GM12878 (cell line): ENCODE results near the gene KCNAB3. TPM values are rescaled to one million over a fixed set of nuclear protein-coding genes. Genes with fewer than 3 reads are reported as not detected.

Source experiments
- polyA plus RNA-seq, 11 experiments: library from polyadenylated mRNA; depleted of rRNA in 4 of 11; unstranded in 6 of 11; stranded (reverse) in 5 of 11; fragments of >200 nt; fragmentation: Nextera tagmentation in 4 of 11; fragmentation: Illumina TruSeq in 1 of 11; extraction: Ambion mirVana in 4 of 11; extraction: Trizol in 1 of 11; gene quantifications; 1 replicate in 1 of 11; 2 replicates in 10 of 11; pipeline versions ENCODE4 v1.2.1 to v1.2.3, GENCODE V29; 2011 to 2016; ENCODE audit warnings: inconsistent platforms in 2 of 11, missing spikeins in 2 of 11, low read depth in 1 of 11
- small RNA-seq: library from RNA; depleted of rRNA; stranded (forward); fragments of <200 nt; gene quantifications from one replicate; pipeline ENCODE3, GENCODE V24; 2014
- total RNA-seq, 4 experiments: library from RNA; depleted of rRNA in 3 of 4; stranded (reverse); fragments of >200 nt in 3 of 4; fragmentation: Illumina TruSeq in 1 of 4; extraction: Trizol in 1 of 4; gene quantifications; 2 replicates each; pipeline versions ENCODE4 v1.2.1 to v1.2.3, GENCODE V29; 2013 to 2021

The KCNAB3 gene
- total and polyA plus RNA-seq, 10 of the 15 experiments (the other 5 are each of a cell fraction or from before 2014, with no cell fraction given): 0.22 to 7.9 (median 1.8) TPM

Small RNAs within 50 kb of the gene (small RNA-seq; reads per million reads assigned to genes)
- 0.20 reads per million for gene SCARNA21

Other genes with a start within 250 kb of the KCNAB3 start
Only the 7 nearest of the 20 such genes appear.
- gene NAA38, start 72.3 kb downstream of the KCNAB3 start, total RNA-seq (2014; rRNA removed): 197 and 248 TPM in 2 replicates
- 98.5 and 108 TPM in 2 replicates for gene NAA38, start 72.3 kb downstream of the KCNAB3 start, total RNA-seq (2014; rRNA removed; fragmentation: Illumina TruSeq; extraction: Trizol)
- 112 and 116 TPM in 2 replicates for gene NAA38, start 72.3 kb downstream of the KCNAB3 start, total RNA-seq (2021)
- 28.4 and 82.1 TPM in 2 replicates for gene NAA38, start 72.3 kb downstream of the KCNAB3 start, polyA plus RNA-seq (2011; rRNA removed)
- gene NAA38, start 72.3 kb downstream of the KCNAB3 start, polyA plus RNA-seq (2014; fragmentation: Illumina TruSeq; extraction: Trizol): 2.7 and 31.5 TPM in 2 replicates
- gene NAA38, start 72.3 kb downstream of the KCNAB3 start, polyA plus RNA-seq (2014; fragmentation: Nextera tagmentation; extraction: Ambion mirVana): 100 to 1,000 TPM; 206 to 231 TPM
- gene NAA38, start 72.3 kb downstream of the KCNAB3 start, polyA plus RNA-seq (2014; rRNA removed): 223 and 292 TPM in 2 replicates
- 100 to 1,000 TPM; 323 to 337 TPM for gene NAA38, start 72.3 kb downstream of the KCNAB3 start, polyA plus RNA-seq (2016; fragmentation: Nextera tagmentation; extraction: Ambion mirVana)
- 6.8 and 8.4 TPM in 2 replicates for gene CYB5D1, start 71.9 kb downstream of the KCNAB3 start, total RNA-seq (2014; rRNA removed)
- 5.8 and 6.6 TPM in 2 replicates for gene CYB5D1, start 71.9 kb downstream of the KCNAB3 start, total RNA-seq (2014; rRNA removed; fragmentation: Illumina TruSeq; extraction: Trizol)
- 7.7 and 7.9 TPM in 2 replicates for gene CYB5D1, start 71.9 kb downstream of the KCNAB3 start, total RNA-seq (2021)
- gene CYB5D1, start 71.9 kb downstream of the KCNAB3 start, polyA plus RNA-seq (2011; rRNA removed): 6.1 and 7.3 TPM in 2 replicates
- 8.7 and 10.7 TPM in 2 replicates for gene CYB5D1, start 71.9 kb downstream of the KCNAB3 start, polyA plus RNA-seq (2014; fragmentation: Illumina TruSeq; extraction: Trizol)
- gene CYB5D1, start 71.9 kb downstream of the KCNAB3 start, polyA plus RNA-seq (2014; fragmentation: Nextera tagmentation; extraction: Ambion mirVana): 1 to 10 TPM; 1.6 TPM
- gene CYB5D1, start 71.9 kb downstream of the KCNAB3 start, polyA plus RNA-seq (2014; rRNA removed): 6.9 and 8.1 TPM in 2 replicates
- 1 to 10 TPM; 4.3 to 5.0 TPM for gene CYB5D1, start 71.9 kb downstream of the KCNAB3 start, polyA plus RNA-seq (2016; fragmentation: Nextera tagmentation; extraction: Ambion mirVana)
- gene CHD3, start 41.1 kb downstream of the KCNAB3 start, total RNA-seq (2014; rRNA removed): 53.9 and 58.8 TPM in 2 replicates
- 36.8 and 37.4 TPM in 2 replicates for gene CHD3, start 41.1 kb downstream of the KCNAB3 start, total RNA-seq (2014; rRNA removed; fragmentation: Illumina TruSeq; extraction: Trizol)
- 77.5 and 86.8 TPM in 2 replicates for gene CHD3, start 41.1 kb downstream of the KCNAB3 start, total RNA-seq (2021)
- gene CHD3, start 41.1 kb downstream of the KCNAB3 start, polyA plus RNA-seq (2011; rRNA removed): 32.2 and 40.8 TPM in 2 replicates
- gene CHD3, start 41.1 kb downstream of the KCNAB3 start, polyA plus RNA-seq (2014; fragmentation: Illumina TruSeq; extraction: Trizol): 53.9 and 56.1 TPM in 2 replicates
- 1 to 10 TPM; 1.4 to 3.3 TPM for gene CHD3, start 41.1 kb downstream of the KCNAB3 start, polyA plus RNA-seq (2014; fragmentation: Nextera tagmentation; extraction: Ambion mirVana)
- 55.1 and 69.0 TPM in 2 replicates for gene CHD3, start 41.1 kb downstream of the KCNAB3 start, polyA plus RNA-seq (2014; rRNA removed)
- gene CHD3, start 41.1 kb downstream of the KCNAB3 start, polyA plus RNA-seq (2016; fragmentation: Nextera tagmentation; extraction: Ambion mirVana): 10 to 100 TPM; 13.2 to 14.4 TPM
- 1.0 and 1.3 TPM in 2 replicates for gene RNF227, start 13.6 kb downstream of the KCNAB3 start, total RNA-seq (2014; rRNA removed)
- 1.0 and 1.3 TPM in 2 replicates for gene RNF227, start 13.6 kb downstream of the KCNAB3 start, total RNA-seq (2014; rRNA removed; fragmentation: Illumina TruSeq; extraction: Trizol)
- gene RNF227, start 13.6 kb downstream of the KCNAB3 start, total RNA-seq (2021): 0.90 and 1.6 TPM in 2 replicates
- 2.8 and 3.5 TPM in 2 replicates for gene RNF227, start 13.6 kb downstream of the KCNAB3 start, polyA plus RNA-seq (2011; rRNA removed)
- gene RNF227, start 13.6 kb downstream of the KCNAB3 start, polyA plus RNA-seq (2014; fragmentation: Illumina TruSeq; extraction: Trizol): 1.1 and 1.5 TPM in 2 replicates
- gene RNF227, start 13.6 kb downstream of the KCNAB3 start, polyA plus RNA-seq (2014; fragmentation: Nextera tagmentation; extraction: Ambion mirVana): under 1 TPM; 0.49 to 0.87 TPM
- gene RNF227, start 13.6 kb downstream of the KCNAB3 start, polyA plus RNA-seq (2014; rRNA removed): 1.7 and 5.0 TPM in 2 replicates
- 1 to 10 TPM; 1.2 to 2.4 TPM for gene RNF227, start 13.6 kb downstream of the KCNAB3 start, polyA plus RNA-seq (2016; fragmentation: Nextera tagmentation; extraction: Ambion mirVana)
- 42.3 and 46.4 TPM in 2 replicates for gene TRAPPC1, start 2.1 kb upstream of the KCNAB3 start, total RNA-seq (2014; rRNA removed)
- 28.7 and 31.3 TPM in 2 replicates for gene TRAPPC1, start 2.1 kb upstream of the KCNAB3 start, total RNA-seq (2014; rRNA removed; fragmentation: Illumina TruSeq; extraction: Trizol)
- 173 and 193 TPM in 2 replicates for gene TRAPPC1, start 2.1 kb upstream of the KCNAB3 start, total RNA-seq (2021)
- 78.6 and 93.1 TPM in 2 replicates for gene TRAPPC1, start 2.1 kb upstream of the KCNAB3 start, polyA plus RNA-seq (2011; rRNA removed)
- gene TRAPPC1, start 2.1 kb upstream of the KCNAB3 start, polyA plus RNA-seq (2014; fragmentation: Illumina TruSeq; extraction: Trizol): 197 and 224 TPM in 2 replicates
- gene TRAPPC1, start 2.1 kb upstream of the KCNAB3 start, polyA plus RNA-seq (2014; fragmentation: Nextera tagmentation; extraction: Ambion mirVana): 100 to 1,000 TPM in 1 of 2 experiments, 10 to 100 TPM in 1; 95.5 to 113 TPM
- 156 and 166 TPM in 2 replicates for gene TRAPPC1, start 2.1 kb upstream of the KCNAB3 start, polyA plus RNA-seq (2014; rRNA removed)
- 100 to 1,000 TPM; 298 to 306 TPM for gene TRAPPC1, start 2.1 kb upstream of the KCNAB3 start, polyA plus RNA-seq (2016; fragmentation: Nextera tagmentation; extraction: Ambion mirVana)
- 19.8 and 21.6 TPM in 2 replicates for gene CNTROB, start 2.4 kb upstream of the KCNAB3 start, total RNA-seq (2014; rRNA removed)
- 19.0 and 21.2 TPM in 2 replicates for gene CNTROB, start 2.4 kb upstream of the KCNAB3 start, total RNA-seq (2014; rRNA removed; fragmentation: Illumina TruSeq; extraction: Trizol)
- gene CNTROB, start 2.4 kb upstream of the KCNAB3 start, total RNA-seq (2021): 29.7 and 31.1 TPM in 2 replicates
- gene CNTROB, start 2.4 kb upstream of the KCNAB3 start, polyA plus RNA-seq (2011; rRNA removed): 26.3 and 36.2 TPM in 2 replicates
- gene CNTROB, start 2.4 kb upstream of the KCNAB3 start, polyA plus RNA-seq (2014; fragmentation: Illumina TruSeq; extraction: Trizol): 22.0 and 29.3 TPM in 2 replicates
- 1 to 10 TPM; 2.0 to 4.2 TPM for gene CNTROB, start 2.4 kb upstream of the KCNAB3 start, polyA plus RNA-seq (2014; fragmentation: Nextera tagmentation; extraction: Ambion mirVana)
- 32.6 and 32.8 TPM in 2 replicates for gene CNTROB, start 2.4 kb upstream of the KCNAB3 start, polyA plus RNA-seq (2014; rRNA removed)
- 10 to 100 TPM; 27.1 to 30.8 TPM for gene CNTROB, start 2.4 kb upstream of the KCNAB3 start, polyA plus RNA-seq (2016; fragmentation: Nextera tagmentation; extraction: Ambion mirVana)
- not detected in 2 replicates for gene GUCY2D, start 72.8 kb upstream of the KCNAB3 start, total RNA-seq (2014; rRNA removed)
- not detected in 2 replicates for gene GUCY2D, start 72.8 kb upstream of the KCNAB3 start, total RNA-seq (2014; rRNA removed; fragmentation: Illumina TruSeq; extraction: Trizol)
- gene GUCY2D, start 72.8 kb upstream of the KCNAB3 start, total RNA-seq (2021): not detected in 2 replicates
- gene GUCY2D, start 72.8 kb upstream of the KCNAB3 start, polyA plus RNA-seq (2011; rRNA removed): not detected in 2 replicates
- gene GUCY2D, start 72.8 kb upstream of the KCNAB3 start, polyA plus RNA-seq (2014; fragmentation: Illumina TruSeq; extraction: Trizol): not detected in 2 replicates
- not detected for gene GUCY2D, start 72.8 kb upstream of the KCNAB3 start, polyA plus RNA-seq (2014; fragmentation: Nextera tagmentation; extraction: Ambion mirVana)
- gene GUCY2D, start 72.8 kb upstream of the KCNAB3 start, polyA plus RNA-seq (2014; rRNA removed): not detected in 2 replicates
- not detected for gene GUCY2D, start 72.8 kb upstream of the KCNAB3 start, polyA plus RNA-seq (2016; fragmentation: Nextera tagmentation; extraction: Ambion mirVana)